Myocyte (in vitro differentiated cells): ENCODE measurements around the gene DCAF10. TPM values are rescaled to one million over a fixed set of nuclear protein-coding genes. Genes with fewer than 3 reads are reported as not detected.
"Not testable (repeated sequence)": the region's sequence is repeated elsewhere in the genome, so short reads cannot be mapped to it uniquely, and the experiment has no call there.

Source experiments
- DNase-seq: peaks from one replicate; pipeline ENCODE4 v3.0.0-alpha.2; 2012; ENCODE audit warnings: low read depth
- polyA plus RNA-seq: library from polyadenylated mRNA; unstranded; fragments of >200 nt; gene quantifications from one replicate; pipeline ENCODE4 v1.2.1, GENCODE V29; 2012; ENCODE audit warnings: missing spikeins
- total RNA-seq: library from RNA; depleted of rRNA; stranded (reverse); fragments of >200 nt; gene quantifications from 2 replicates; pipeline ENCODE4 v1.2.3, GENCODE V29; 2014

The DCAF10 gene, protein sequence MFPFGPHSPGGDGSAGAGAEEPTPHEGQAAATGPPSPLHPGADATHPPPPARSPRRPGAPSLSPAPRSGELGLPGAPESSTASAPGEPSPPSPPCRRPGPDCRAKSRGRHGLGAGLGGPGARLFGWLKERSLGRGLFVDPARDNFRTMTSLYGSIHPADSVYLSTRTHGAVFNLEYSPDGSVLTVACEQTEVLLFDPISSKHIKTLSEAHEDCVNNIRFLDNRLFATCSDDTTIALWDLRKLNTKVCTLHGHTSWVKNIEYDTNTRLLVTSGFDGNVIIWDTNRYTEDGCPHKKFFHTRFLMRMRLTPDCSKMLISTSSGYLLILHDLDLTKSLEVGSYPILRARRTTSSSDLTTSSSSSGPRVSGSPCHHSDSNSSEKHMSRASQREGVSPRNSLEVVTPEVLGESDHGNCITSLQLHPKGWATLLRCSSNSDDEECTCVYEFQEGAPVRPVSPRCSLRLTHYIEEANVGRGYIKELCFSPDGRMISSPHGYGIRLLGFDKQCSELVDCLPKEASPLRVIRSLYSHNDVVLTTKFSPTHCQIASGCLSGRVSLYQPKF
- 19.8 and 23.9 TPM in 2 replicates for total RNA-seq
- 16.2 TPM for polyA plus RNA-seq

DNA sequence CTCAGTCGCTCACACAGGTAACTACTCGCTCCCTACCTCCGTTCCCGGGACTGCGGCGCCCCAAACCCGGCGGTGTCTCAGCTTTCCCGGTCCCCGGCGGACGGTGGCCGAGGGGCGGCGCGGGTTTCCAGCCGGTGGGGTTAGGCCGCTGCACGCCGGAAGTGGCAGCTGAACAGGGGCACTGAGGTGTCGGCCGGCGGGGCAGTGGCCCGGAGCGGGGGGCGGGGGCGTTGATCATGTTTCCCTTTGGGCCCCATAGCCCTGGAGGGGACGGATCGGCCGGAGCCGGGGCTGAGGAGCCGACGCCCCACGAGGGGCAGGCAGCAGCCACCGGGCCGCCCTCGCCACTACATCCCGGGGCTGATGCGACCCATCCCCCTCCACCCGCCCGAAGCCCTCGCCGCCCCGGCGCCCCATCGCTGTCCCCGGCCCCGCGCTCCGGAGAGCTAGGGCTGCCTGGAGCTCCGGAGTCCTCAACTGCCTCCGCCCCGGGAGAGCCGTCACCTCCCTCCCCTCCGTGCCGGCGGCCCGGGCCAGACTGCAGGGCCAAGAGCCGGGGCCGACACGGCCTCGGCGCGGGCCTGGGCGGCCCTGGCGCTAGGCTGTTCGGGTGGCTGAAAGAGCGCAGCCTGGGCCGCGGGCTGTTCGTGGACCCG lies at the start of gene DCAF10:
Gene DCAF10, plus strand, starts transcription at position 167 of the 656 bp plus-strand sequence. Its CDS starts 70 bp downstream, at position 237.
- peak; percentile 84 for DNase-seq

DNA sequence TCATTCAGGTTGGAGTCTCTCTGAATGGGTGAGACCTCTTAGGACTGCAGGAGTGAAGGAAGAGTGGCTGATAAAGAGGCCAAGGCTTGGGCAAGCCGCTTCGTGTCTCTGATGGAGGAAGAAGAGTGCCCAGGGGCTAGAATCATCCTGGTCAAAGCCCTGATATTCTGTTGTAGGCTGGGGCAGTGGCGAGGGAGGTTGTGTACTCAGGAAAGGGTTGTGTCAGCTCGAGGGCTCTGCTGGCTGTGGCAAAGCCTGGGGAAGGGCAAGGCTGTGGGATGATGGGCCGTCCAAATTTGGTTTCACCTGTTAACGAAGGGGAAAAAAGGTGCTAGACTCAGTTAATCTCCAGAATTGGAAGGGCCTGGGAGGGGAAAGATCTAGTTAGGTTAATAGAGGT lies 49.4 kb upstream of the DCAF10 start:
- no peak for DNase-seq

DNA sequence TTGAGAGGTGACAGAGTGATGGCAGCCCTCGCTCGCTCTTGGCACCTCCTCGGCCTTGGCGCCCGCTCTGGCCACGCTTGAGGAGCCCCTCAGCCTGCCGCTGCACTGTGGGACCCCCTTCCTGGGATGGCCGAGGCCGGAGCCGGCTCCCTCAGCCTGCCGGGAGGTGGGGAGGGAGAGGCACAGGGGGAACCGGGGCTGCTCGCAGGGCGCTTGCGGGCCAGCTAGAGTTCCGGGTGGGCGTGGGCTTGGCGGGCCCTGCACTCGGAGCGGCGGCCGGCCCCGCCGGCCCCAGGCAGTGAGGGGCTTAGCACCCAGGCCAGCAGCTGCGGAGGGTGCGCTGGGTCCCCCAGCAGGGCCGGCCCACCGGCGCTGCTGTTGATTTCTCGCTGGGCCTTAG lies 48.9 kb upstream of the DCAF10 start:
- not testable (repeated sequence) for DNase-seq

DNA sequence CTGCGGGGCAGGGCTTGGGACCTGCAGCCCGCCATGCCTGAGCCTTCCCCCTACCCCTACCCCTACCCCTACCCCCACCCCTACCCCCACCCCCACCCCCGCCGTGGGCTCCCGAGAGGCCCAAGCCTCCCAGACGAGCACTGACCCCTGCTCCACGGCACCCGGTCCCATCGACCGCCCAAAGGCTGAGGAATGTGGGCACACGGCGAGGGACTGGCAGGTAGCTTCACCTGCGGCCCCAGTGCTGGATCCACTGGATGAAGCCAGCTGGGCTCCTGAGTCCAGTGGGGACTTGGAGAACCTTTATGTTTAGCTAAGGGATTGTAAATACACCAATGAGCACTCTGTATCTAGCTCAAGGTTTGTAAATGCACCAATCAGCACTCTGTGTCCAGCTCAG lies 48.5 kb upstream of the DCAF10 start:
- DNase-seq = not testable (repeated sequence)

DNA sequence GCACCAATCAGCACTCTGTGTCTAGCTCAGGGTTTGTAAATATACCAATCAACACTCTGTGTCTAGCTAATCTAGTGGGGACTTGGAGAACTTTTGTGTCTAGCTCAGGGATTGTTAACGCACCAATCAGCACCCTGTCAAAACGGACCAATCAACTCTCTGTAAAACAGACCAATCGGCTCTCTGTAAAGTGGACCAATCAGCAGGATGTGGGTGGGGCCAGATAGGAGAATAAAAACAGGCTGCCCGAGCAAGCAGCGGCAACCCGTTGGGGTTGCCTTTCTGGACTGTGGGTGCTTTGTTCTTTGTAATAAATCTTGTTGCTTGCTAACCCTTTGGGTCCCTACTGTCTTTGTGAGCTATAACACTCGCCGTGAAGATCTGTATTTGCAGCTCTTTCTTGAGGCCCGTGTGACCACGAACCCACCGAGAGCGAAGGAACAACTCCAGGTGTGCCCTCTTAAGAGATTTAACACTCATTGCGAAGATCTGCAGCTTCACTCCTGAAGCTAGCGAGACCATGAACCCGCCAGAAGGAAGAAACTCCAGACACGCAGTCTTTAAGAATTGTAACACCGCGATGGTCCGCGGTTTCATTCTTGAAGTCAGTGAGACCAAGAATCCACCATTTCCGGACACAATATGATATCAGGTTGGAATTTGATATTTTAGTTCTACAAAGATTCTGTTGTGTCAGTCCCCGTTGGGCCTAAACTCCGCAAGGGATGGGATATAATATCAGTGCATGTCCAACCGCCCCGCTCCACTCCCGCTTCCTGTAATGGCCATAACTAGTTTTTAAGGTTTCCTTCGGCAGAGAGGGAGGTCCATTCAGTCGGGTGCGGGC lies 47.7 kb upstream of the DCAF10 start:
- DNase-seq = no peak

DNA sequence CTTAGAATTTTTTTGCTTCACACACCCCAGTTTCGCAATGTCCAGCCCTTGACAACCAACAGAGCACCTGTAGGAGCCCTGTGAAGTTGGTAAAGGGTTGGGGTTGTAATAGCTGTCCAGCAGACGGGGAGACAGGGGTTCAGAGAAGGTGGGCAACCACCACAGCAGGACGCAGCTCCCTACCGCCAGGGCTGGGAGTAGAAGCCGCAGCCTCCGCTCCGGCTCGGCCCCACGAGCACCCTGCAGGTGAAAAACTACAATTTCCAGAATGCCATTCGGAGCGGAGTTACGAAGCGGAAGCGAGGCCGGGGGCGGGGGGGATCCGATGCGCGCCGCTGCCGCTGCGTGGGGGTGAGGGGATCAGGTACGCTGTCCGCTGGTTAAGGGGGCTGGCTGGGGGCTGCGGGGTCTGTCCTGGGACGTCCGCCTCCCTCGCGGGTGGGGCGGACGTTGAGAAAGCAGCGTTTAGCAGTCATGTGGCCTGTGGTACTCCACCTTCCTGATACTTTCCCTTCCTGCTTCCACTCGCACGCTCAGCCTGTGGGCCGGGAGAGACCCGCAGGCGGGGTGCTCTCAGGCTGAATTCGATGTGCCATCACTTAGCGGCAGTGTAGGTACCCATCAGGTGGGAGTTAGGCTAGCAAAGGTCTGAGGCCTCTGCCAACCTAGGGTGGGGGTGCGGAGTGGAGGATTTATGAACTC lies 47.0 kb upstream of the DCAF10 start, which contains the start of gene TRMT10B:
Gene TRMT10B, plus strand, starts transcription at position 317 of the 702 bp plus-strand sequence. CDS start 8,127 bp downstream, outside the sequence.
- peak; percentile 62 for DNase-seq

DNA sequence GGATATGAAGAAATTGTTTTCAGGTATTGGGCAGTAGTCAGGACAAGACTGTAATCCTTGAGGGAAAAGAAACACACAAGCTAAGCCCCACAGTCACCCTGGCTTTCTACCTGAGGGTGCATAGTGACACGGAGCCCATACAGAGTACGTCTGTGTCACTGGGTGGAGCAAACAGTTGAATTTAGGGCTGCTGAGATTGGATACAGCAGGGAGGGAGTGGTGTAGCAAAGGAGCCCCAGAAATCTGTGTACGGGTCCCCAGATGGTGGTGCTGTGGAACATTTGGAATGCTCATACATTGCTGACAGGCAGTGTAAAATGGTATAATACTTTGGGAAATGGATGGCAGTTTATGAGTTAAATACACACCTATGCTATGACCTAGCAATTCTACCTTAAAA lies 41.9 kb upstream of the DCAF10 start:
- no peak for DNase-seq

DNA sequence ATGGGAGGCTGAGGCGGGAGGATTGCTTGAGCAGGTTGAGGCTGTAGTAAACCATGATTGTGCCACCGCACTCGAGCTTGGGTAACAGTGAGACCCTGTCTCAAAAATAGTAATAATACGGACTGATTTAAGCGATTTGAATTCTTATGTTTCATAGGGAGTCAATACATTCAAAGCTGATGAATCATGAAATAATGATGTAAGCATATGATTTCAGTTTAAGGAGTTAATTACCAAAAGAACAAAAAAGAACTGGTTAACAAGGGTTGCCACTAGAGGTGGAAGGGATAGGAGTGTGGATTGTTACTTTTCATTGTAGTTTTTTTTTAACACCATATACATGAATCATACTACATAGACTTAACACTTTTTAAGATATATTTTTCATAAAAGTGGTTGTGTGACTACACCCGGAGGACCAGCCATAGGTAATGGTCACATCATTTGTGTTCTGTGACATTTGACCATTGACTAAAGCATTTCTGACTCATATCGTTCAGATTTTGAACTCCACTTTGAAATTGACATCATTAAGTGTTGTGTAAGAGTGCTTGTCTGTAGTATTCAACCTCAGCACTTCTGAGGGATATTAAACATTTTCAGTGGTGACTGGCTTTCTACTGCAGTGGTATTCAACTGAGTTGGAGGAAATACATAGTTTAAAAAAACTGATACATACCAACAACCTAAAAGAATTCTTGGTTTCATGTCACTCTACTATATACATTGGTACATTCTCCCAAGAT lies 40.0 kb upstream of the DCAF10 start:
- no peak for DNase-seq

DNA sequence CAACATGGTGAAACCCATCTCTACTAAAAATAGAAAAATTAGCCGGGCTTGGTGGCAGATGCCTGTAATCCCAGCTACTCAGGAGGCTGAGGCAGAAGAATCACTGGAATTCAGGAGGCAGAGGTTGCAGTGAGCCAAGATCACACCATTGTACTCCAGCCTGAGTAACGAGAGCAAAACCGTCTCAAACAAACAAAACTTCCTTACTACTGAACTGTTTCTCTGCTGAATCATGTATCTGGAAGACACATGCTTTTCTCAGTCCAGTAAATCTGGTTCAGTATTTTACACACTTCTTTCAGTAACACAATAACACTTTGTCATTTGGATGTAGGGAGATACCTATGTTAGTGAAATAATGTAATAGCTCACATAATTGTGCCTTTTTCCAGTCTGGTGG lies 39.1 kb upstream of the DCAF10 start:
- DNase-seq = peak; percentile 20

DNA sequence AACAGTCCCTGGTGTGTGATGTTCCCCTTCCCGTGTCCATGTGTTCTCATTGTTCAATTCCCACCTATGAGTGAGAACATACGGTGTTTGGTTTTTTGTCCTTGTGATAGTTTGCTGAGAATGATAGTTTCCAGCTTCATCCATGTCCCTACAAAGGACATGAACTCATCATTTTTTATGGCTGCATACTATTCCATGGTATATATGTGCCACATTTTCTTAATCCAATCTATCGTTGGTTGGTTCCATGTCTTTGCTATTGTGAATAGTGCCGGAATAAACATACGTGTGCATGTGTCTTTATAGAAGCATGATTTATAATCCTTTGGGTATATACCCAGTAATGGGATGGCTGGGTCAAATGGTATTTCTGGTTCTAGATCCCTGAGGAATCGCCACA lies 35.3 kb upstream of the DCAF10 start:
- DNase-seq = not testable (repeated sequence)

DNA sequence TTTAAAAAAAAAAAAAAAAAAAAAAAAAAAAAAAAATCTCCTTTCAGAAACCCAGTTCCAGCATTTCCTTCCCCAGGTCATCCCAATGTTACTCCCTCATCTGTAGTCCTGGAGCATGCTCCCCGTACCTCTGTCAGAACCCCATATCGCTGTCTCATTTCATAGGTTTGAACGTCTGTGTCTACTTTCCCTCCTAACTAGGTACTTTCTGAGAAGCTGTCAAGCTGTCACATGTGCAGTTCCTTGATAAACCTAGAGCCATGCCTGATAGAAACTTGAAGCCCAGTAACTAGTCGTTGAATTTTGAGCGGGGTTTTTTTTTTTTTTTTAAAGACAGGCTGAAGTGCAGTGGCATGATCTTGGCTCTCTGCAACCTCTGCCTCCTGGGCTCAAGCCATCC lies 31.3 kb upstream of the DCAF10 start:
- DNase-seq = no peak

DNA sequence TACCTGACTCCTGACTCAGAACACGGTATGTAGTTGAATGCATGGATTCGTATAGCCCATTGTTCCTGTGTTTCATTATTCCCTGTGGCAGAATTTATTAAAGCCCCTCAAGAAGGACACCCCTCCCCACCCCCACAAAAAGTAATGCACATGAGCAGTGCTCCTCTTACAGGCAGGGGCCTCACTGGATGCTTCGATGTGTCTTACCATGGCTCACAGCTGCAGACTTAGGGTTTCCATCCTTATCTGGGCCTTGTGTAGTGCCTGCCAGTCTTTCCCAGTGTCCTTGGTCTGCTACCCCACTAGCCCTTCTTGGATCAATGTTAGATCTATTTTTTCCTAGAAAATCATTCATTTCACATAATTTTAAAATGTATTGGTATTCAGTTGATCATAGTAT lies 30.6 kb upstream of the DCAF10 start:
- DNase-seq = no peak

DNA sequence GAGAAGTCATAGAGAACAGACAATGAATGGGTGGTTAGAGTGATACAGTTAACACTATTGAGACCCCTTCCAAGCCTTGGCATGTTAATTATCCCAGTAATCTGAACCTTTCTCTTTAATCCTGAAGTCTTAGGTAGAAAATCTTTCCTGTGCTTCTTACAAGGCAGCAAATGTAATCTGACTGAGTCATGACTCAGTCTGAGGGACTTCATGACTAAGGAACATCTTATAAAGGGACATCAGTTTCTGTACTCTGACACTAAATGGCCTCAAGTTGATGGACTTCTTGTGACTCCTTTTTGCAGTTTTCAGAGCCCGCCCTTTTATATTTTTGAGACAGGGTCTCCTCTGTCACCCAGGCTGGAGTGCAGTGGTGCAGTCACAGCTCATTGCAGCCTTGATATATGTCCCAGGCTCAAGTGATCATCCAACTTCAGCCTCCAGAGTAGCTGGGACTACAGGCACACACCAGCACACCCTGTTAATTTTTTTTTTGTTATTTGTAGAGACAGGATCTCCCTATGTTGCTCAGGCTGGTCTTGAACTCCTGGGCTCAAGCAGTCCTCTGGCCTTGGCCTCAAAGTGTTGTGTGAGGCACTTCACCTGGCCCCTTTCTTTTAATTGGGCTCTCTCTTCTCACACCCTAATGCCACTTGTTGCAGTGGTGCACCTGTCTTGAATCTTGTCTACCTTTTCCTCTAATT lies 25.2 kb upstream of the DCAF10 start:
- no peak for DNase-seq

DNA sequence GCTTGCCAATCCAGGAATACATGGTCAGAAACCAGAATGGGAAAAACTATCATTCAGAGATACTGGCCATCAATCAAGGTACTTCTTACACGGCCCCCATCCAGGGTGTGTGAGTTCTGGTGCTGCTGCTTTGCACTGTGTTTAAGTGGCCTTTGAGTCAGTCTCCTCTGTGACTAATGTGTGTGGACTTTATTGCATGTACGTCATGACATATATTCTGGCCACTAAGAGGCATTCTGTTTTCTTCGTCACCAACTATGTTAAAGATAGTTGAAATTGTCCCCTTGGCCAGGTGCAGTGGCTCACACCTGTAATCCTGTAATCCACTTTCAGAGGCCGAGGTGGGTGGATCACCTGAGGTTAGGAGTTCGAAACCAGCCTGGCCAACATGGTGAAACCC lies 24.3 kb upstream of the DCAF10 start:
- no peak for DNase-seq

DNA sequence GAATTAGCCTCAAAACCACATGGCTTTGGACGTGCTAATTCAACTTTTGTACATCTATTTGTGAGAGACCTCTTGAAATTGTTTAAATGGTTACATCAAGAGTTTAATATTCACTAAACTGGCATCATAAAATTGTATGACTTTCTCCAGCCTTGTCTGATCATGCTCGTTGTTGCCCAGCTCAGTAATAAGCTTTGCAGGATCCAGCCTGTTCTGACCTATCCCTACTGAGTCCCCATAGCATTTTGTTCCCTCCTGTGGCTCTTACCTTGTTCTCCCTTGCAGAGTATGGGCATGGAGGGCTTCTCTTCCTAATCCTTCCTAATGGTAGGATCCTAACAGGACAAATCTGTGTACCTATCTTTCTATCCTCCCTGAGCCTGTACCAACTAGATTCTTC lies 22.1 kb upstream of the DCAF10 start:
- DNase-seq = no peak

DNA sequence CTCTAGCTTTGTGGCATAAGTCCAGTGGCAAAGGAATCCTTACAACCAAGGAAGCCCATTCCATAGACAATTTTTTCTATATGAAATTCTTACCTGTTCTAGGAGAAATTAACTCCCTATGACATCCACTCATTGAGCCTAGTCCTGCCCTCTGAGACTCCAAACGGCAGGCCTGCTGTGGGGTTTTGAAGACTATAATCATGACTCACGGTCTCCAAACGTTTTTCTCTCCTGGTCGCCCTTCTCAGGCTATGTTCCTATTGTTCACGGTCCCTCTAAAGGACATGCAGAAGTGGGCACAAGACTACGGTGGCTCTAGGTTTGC lies 16.3 kb upstream of the DCAF10 start:
- no peak for DNase-seq

DNA sequence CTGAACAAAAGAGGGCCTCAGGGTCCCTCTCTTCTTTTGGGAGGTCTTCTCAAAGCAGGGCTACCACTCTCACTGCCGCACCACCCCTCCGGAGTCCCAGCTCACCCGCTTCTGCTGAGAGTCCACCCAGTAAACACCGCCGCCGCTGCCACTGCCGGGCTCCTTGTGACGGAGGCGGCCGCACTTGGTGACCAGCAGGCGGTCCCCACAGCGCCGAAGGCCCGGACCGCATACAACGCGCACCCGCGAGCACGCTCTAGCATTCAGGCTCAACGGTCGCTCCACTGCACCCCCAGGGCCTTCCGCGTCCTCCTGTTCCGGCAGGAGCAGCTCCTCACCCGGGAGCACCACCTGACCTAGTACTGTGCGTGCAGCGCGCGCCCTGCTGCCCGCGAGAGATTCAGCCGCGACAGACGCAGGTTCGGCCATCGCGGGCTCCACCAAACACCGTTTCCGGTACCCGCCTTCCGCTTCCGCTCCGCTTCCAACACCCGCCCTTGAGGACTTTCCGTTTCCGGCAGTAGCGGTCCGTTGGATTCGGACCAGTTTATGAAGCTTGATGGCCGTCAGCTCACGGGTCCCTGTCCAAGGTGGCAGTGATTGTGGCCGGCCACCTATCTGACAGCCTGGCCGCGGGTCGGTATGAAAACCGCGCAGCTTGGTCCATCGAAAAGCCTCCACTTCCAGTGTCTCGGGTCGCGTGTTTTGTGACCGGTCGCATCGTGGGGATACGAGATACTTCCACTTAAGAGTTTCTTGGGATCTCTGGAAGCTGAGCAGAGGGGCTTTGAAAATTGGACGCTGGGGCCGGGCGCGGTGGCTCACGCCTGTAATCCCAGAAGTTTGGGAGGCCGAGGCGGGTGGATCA lies 15.7 kb upstream of the DCAF10 start, which contains the start of gene EXOSC3:
Gene EXOSC3, minus strand, starts transcription at position 449 of the 868 bp plus-strand sequence. Its CDS starts 20 bp downstream, at position 429.
- peak; percentile 95 for DNase-seq

DNA sequence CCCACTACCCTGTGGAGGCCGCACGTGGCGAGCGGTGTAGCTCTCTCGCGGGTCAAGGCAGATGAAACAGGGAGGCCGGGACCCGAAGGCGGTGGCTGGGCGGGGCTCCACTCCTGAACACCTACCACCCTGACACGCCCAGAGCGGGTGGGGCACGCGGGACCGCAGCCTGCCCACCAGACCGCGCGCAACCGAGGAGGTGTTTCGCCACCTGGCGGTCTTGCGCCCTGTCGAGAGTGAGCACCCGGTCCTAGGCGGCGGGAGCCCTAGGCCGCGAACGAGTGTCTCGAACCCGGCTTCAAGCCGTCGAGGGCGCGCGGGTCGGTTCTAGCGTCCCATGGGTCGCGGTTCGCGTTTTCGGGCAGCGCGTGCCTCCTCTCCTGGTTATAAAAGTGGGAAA lies 13.5 kb upstream of the DCAF10 start:
- DNase-seq = no peak
